Endothelial cell (in vitro differentiated cells): ENCODE measurements around the gene ZPBP2. TPM values are rescaled to one million over a fixed set of nuclear protein-coding genes. Genes with fewer than 3 reads are reported as not detected.
"Not testable (repeated sequence)": the region's sequence is repeated elsewhere in the genome, so short reads cannot be mapped to it uniquely, and the experiment has no call there.

ENCODE experiments used
- DNase-seq: peaks from one replicate; pipeline ENCODE4 v3.0.0; 2021; ENCODE audit warnings: low spot score
- H3K27ac Mint-ChIP-seq: one replicate; pipeline ENCODE4 v1.8.0; 2021; ENCODE audit warnings: mixed read lengths, inconsistent platforms; ENCODE audit not compliant: unreplicated experiment
- H3K27me3 Mint-ChIP-seq: one replicate; pipeline ENCODE4 v1.8.0; 2021; ENCODE audit warnings: mild to moderate bottlenecking, moderate library complexity, mixed read lengths, inconsistent platforms; ENCODE audit not compliant: unreplicated experiment
- H3K36me3 Mint-ChIP-seq: one replicate; pipeline ENCODE4 v1.8.0; 2021; ENCODE audit warnings: mild to moderate bottlenecking, low read depth, mixed read lengths, inconsistent platforms; ENCODE audit not compliant: unreplicated experiment
- H3K4me1 Mint-ChIP-seq: one replicate; pipeline ENCODE4 v1.8.0; 2021; ENCODE audit warnings: mild to moderate bottlenecking, mixed read lengths, inconsistent platforms; ENCODE audit not compliant: unreplicated experiment
- H3K4me3 Mint-ChIP-seq: one replicate; pipeline ENCODE4 v1.8.0; 2021; ENCODE audit warnings: mild to moderate bottlenecking, mixed read lengths, inconsistent platforms; ENCODE audit not compliant: unreplicated experiment
- H3K9me3 Mint-ChIP-seq: one replicate; pipeline ENCODE4 v1.8.0; 2021; ENCODE audit warnings: mixed read lengths, inconsistent platforms; ENCODE audit not compliant: unreplicated experiment
- total RNA-seq: library from RNA; stranded (reverse); fragmentation: NEBNext Ultra II Directional; extraction: Animal tissue kit (Norgen Biotek cat#: 25700); gene quantifications from one replicate; pipeline ENCODE4 v1.2.1, GENCODE V29; 2021; ENCODE audit not compliant: unreplicated experiment
- TF ChIP-seq, protein P1 (sequence below): fragments of 200-600 bp; sonication (generic); IDR thresholded peaks from one replicate; pipeline ENCODE4 v1.5.0; 2021; ENCODE audit warnings: antibody characterized with exemption; ENCODE audit not compliant: unreplicated experiment

ZPBP2 gene
- total RNA-seq, 1 donor from 2014 or later, result not detected

DNA sequence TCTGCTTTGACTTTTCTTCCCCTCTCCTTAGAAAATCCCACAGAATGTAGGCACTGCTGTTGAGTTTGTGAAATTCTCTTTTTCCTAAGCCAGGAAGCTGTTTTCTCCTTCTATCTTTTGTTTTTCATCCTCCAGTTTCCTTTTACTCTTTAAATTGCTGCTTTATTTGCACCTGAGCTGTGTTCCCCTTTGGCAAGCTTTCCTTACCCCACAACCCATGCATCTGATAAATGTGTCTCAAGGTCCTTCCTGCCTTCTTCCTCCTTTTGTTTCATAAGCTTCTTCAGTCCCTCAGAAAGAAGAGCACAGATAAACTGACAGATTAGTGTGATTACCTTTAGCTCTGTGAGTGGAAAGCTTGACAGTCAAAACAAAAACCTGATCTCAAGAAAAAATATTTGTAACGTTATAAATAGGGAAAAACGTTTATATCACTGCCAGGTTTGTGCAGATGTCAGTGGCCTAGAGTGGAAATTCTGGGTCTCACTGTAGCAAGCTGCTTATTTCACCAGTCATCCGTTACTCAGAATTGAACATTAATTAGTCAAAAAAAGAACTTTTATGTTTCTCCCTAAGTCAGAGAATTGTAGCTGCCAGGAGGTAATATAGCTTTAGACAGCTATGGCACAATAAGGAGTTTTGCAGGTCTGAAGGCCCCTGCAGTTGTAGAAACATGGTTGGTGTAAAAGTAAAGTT is 26.8 kb downstream of the ZPBP2 start:
- Mint-ChIP-seq H3K4me3 (peak overlapping the region; percentile 27), H3K9me3 (no peaks in the 10 kb centered on the region), H3K27ac (peak overlapping the region; percentile 87), H3K36me3 (no peaks in the 10 kb centered on the region), H3K4me1 (peaks cover 19% of the 10 kb centered on the region), H3K27me3 (no peaks in the 10 kb centered on the region)
- DNase-seq, result no peak
- TF ChIP-seq, protein P1, sequence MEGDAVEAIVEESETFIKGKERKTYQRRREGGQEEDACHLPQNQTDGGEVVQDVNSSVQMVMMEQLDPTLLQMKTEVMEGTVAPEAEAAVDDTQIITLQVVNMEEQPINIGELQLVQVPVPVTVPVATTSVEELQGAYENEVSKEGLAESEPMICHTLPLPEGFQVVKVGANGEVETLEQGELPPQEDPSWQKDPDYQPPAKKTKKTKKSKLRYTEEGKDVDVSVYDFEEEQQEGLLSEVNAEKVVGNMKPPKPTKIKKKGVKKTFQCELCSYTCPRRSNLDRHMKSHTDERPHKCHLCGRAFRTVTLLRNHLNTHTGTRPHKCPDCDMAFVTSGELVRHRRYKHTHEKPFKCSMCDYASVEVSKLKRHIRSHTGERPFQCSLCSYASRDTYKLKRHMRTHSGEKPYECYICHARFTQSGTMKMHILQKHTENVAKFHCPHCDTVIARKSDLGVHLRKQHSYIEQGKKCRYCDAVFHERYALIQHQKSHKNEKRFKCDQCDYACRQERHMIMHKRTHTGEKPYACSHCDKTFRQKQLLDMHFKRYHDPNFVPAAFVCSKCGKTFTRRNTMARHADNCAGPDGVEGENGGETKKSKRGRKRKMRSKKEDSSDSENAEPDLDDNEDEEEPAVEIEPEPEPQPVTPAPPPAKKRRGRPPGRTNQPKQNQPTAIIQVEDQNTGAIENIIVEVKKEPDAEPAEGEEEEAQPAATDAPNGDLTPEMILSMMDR, result no peak

DNA sequence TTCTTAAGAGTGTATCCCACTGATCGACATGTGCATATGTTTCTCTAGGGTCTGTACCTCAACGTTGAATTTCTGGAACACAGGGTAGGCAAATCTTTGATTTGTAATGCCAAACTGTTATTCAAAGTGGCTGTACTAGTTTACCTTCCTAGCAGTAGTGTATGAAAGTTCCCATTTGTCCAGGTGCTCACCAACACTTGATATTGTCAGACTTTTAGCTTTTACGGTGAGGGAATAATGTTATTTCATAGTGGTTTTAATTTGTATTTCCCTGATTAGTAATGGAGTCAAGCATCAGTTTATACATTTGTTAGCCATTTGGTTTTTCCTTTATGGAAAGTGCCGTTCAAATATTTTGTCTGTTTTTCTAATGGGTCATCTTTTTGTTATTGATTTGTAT is 30.1 kb downstream of the ZPBP2 start:
- Mint-ChIP-seq H3K4me3 (no peak overlapping the region), H3K27ac (no peak overlapping the region), H3K4me1 (peaks cover 16% of the 10 kb centered on the region), H3K9me3 (no peaks in the 10 kb centered on the region), H3K27me3 (no peaks in the 10 kb centered on the region), H3K36me3 (no peaks in the 10 kb centered on the region)
- TF ChIP-seq, protein P1, result no peak
- DNase-seq, result no peak

DNA sequence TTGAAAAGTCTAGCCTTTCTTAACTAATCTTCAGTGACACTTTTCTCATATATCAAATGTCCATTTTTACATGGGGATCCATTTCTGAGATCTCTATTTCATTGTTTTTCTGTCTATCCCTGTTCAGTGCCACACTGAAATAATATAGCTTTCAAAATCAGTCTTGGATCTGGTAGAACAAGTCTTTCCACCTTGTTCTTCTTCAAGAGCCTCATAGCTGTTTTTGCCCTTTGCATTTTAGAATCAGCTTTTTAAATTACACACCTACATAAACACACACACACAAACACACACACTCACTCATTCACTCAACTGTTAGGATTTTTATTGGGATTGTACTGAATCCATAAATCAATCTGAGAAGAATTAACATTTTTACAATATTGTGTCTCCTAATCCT is 31.2 kb downstream of the ZPBP2 start:
- Mint-ChIP-seq H3K36me3 (no peaks in the 10 kb centered on the region), H3K27me3 (no peaks in the 10 kb centered on the region), H3K4me1 (peaks cover 9% of the 10 kb centered on the region), H3K27ac (no peak overlapping the region), H3K4me3 (no peak overlapping the region), H3K9me3 (no peaks in the 10 kb centered on the region)
- DNase-seq, result no peak
- TF ChIP-seq, protein P1, result no peak

DNA sequence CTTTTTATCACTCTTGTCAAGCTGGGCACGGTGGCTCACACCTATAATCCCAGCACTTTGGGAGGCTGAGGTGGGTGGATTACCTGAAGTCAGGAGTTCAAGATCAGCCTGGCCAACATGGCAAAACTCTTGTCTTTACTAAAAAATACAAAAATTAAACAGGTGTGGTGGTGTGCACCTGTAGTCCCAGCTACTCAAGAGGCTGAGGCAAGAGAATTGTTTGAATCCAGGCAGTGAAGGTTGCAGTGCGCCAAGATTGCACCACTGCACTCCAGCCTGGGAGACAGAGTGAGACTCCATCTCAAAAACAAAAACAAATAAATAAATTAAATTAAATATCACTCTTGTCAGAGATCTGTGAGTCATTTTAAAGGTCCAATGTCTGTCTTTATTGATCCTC is 34.0 kb downstream of the ZPBP2 start:
- not testable (repeated sequence) for H3K4me1 Mint-ChIP-seq, DNase-seq, H3K27ac Mint-ChIP-seq, H3K4me3 Mint-ChIP-seq, H3K27me3 Mint-ChIP-seq, H3K36me3 Mint-ChIP-seq, H3K9me3 Mint-ChIP-seq

DNA sequence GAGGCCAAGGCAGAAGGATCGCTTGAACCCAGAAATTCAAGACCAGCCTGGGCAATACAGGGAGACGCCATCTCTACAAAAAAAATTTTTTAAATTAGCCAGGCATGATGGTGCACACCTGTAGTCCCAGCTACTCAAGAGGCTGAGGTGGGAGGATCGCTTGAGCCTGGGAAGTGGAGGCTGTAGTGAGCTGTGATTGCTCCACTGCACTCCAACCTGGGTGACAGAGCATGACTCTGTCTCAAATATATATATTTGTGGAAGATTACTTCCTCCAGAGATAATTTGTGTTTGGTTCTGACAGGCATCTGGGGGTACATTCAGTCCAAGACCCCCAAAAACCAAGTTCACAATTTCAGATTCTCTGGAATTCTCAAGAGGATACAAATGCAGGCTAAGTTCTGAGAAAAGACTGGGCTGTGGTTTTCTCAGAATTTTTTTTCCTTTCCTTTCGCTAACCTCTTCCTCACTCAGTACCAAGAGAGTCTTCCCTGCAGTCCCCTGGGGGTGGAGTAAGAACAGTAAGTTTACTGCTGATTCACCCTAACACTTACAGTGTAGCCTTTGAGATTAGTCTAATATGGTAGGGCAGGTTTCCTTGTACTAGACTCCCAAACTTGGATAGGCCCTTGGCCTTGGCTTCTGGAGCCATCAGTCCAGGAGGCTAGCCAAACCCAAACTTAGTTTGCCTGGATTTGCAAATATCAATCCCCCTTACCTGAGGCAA is 35.3 kb downstream of the ZPBP2 start:
- H3K36me3 Mint-ChIP-seq, result peaks cover 2% of the 10 kb centered on the region
- no peak for DNase-seq
- no peaks in the 10 kb centered on the region for H3K9me3 Mint-ChIP-seq
- no peak overlapping the region for H3K4me3 Mint-ChIP-seq
- no peaks in the 10 kb centered on the region for H3K4me1 Mint-ChIP-seq
- TF ChIP-seq, protein P1, result no peak
- no peak overlapping the region for H3K27ac Mint-ChIP-seq
- no peaks in the 10 kb centered on the region for H3K27me3 Mint-ChIP-seq
